ENCODE results near the gene MAFG. TPM values are rescaled to one million over a fixed set of nuclear protein-coding genes. Genes with fewer than 3 reads are reported as not detected.
A peak's percentile ranks its signal among the peaks of the same experiment; 100 is the strongest.

Gene MAFG
- total RNA-seq, 2 experiments from 2014 or later: 15.8 to 20.2 TPM

DNA sequence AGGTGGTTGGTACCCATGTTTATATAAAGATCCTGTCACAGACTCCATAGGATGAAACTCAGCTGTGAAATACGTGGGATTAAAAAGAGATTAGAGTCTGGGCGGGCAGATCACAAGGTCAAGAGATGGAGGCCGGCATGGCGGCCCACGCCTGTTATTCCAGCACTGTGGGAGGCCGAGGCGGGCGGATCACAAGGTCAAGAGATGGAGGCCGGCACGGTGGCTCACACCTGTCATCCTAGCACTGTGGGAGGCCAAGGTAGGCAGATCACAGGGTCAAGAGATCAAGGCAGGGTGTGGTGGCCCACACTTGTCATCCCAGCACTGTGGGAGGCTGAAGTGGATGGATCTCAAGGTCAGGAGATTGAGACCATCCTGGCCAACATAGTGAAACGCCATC lies 32.1 kb downstream of the MAFG start:
- ChIA-PET CTCF (no interaction called here), POLR2A (no interaction called here)
- Mint-ChIP-seq H3K27ac (no peak overlapping the region), H3K4me1 (peaks cover 7% of the 10 kb centered on the region), H3K4me3 (no peak overlapping the region), H3K27me3 (no peaks in the 10 kb centered on the region), H3K36me3 (ENCODE audit: low read depth) (peaks cover 24% of the 10 kb centered on the region), H3K9me3 (no peaks in the 10 kb centered on the region)
- no peak for DNase-seq

DNA sequence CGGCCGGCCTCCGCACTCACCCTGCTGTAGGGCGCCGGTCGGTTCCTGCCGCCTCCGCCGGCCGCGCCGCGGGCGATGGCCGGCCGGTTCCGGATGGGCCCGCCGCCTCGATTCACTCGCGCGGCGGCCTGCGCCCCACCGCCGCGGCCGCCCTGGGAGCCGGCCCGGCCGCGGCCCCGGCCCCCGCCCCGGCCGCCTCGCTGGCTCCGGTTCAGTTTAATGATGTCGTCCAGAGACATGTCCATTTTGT lies 36.3 kb downstream of the MAFG start:
- H3K9me3 Mint-ChIP-seq: no peaks in the 10 kb centered on the region
- H3K4me3 Mint-ChIP-seq: peak overlapping the region; percentile 96
- ChIA-PET CTCF (no interaction called here), POLR2A (no interaction called here)
- DNase-seq: no peak
- H3K27ac Mint-ChIP-seq: peak overlapping the region; percentile 99
- peaks cover 30% of the 10 kb centered on the region for H3K4me1 Mint-ChIP-seq
- H3K27me3 Mint-ChIP-seq: no peaks in the 10 kb centered on the region
- H3K36me3 Mint-ChIP-seq (ENCODE audit: low read depth): peaks cover 47% of the 10 kb centered on the region

DNA sequence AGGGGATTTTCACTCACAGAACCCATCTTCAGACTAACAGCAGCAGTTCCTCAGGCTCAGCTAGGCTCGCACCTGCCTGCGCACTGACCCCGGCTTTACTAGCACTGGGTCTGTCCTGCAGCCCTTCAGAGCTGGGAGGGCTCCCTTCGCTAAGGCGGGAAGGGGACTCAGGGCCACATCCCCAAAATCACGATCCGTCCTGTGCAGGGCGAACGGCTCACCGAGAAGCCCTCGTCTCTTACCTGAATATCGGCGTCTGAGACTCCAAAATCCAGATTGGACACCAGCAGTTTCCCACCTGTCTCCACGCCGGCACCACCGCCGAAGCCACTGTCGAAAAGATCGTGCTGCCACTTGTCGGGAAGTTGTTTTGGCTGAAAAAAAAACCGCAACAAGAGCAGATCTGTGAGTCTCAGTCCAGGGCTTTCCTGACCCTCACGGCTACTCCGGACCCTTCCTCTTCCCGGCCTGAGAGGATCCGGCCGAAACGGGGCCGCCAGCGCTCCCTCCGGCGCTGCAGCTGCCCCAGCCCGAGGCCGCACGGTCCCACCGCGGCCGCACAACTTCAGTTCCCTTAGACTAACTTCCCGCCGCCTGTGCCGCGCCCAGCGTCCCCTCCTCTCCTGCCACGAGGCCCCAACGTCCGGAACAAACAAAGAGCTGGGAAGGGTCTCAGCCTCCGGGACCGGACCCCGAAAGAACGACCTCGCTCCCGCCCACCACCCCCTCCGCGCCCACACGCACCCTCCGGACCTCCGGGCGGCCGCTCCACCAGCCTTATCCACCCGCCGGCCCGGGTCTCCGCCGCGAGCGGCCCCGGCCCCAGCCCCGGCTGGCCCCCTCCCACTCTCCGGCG lies 36.9 kb downstream of the MAFG start:
- Mint-ChIP-seq H3K9me3 (no peaks in the 10 kb centered on the region), H3K27ac (peak overlapping the region; percentile 99), H3K27me3 (no peaks in the 10 kb centered on the region), H3K36me3 (ENCODE audit: low read depth) (peaks cover 50% of the 10 kb centered on the region), H3K4me1 (peaks cover 31% of the 10 kb centered on the region), H3K4me3 (peak overlapping the region; percentile 89)
- ChIA-PET CTCF (no interaction called here), POLR2A (no interaction called here)
- DNase-seq: peak; percentile 43

GRCh38 chr17:81889602-81890001 lies 37.9 kb downstream of the MAFG start:
- CTCF ChIA-PET: no interaction called here
- Mint-ChIP-seq H3K27ac (peak overlapping the region; percentile 58), H3K9me3 (no peaks in the 10 kb centered on the region), H3K27me3 (no peaks in the 10 kb centered on the region), H3K4me1 (peaks cover 36% of the 10 kb centered on the region), H3K4me3 (peak overlapping the region; percentile 89), H3K36me3 (ENCODE audit: low read depth) (peaks cover 55% of the 10 kb centered on the region)
- POLR2A ChIA-PET: no interaction called here
- no peak for DNase-seq

GRCh38 chr17:81888988-81889595 lies 38.4 kb downstream of the MAFG start:
- H3K4me1 Mint-ChIP-seq: peaks cover 36% of the 10 kb centered on the region
- H3K27ac Mint-ChIP-seq: peak overlapping the region; percentile 58
- H3K27me3 Mint-ChIP-seq: no peaks in the 10 kb centered on the region
- CTCF ChIA-PET: interaction anchor here (1.1 kb wide), 1 partner anchor 19 kb away, joined by 3 read pairs; no protein-coding TSS in a partner anchor
- H3K36me3 Mint-ChIP-seq (ENCODE audit: low read depth): peaks cover 60% of the 10 kb centered on the region
- peak overlapping the region; percentile 58 for H3K4me3 Mint-ChIP-seq
- POLR2A ChIA-PET: no interaction called here
- H3K9me3 Mint-ChIP-seq: no peaks in the 10 kb centered on the region
- no peak for DNase-seq

DNA sequence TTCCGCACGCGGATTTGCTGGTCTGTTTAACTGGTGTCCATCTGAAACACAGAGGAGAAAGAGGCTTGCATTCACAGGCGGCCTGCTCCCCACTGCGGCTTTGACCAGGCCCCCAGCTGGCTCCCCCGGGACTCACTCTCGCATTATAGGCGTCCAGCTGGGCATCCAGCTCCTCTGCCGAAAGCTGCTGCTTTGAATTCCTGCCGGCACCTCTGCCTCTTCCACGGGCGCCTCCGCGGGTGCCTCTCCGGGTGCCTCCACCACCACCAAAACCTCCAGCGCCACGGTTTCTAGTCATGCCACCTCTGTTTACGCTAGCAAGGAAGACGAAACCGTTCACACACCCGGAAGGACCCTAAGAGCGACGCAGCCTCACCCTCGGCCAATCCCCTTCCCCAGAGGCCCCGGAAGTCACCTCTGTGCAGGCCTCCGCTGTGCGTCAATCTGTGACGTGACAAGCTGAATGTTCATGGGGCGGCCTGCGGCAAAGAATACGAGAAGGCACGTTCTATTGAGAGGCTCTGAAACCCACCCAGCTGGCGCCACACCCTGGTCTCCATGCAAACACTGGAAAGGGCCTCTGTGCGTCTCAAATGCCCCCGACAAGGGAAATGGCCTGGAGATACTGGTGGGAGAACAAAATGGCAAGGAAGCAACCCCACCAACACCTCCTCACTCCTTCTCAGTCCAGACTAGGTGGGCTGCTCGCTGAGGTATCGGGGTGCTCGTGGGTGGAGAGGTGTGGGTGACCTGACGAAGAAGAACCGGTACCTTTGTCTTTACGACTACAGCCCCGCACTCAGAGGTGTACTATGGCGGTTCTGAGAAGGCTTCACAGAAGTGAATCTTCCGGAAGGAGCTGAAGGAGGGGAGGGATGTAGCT lies 39.2 kb downstream of the MAFG start:
- ChIA-PET POLR2A (no interaction called here), CTCF (interaction anchor here (1.1 kb wide), 1 partner anchor 20 kb away, joined by 3 read pairs; no protein-coding TSS in a partner anchor)
- H3K27me3 Mint-ChIP-seq: no peaks in the 10 kb centered on the region
- H3K9me3 Mint-ChIP-seq: no peaks in the 10 kb centered on the region
- peaks cover 60% of the 10 kb centered on the region for H3K36me3 Mint-ChIP-seq (ENCODE audit: low read depth)
- no peak for DNase-seq
- H3K4me3 Mint-ChIP-seq: peak overlapping the region; percentile 57
- H3K27ac Mint-ChIP-seq: peak overlapping the region; percentile 58
- peaks cover 36% of the 10 kb centered on the region for H3K4me1 Mint-ChIP-seq

DNA sequence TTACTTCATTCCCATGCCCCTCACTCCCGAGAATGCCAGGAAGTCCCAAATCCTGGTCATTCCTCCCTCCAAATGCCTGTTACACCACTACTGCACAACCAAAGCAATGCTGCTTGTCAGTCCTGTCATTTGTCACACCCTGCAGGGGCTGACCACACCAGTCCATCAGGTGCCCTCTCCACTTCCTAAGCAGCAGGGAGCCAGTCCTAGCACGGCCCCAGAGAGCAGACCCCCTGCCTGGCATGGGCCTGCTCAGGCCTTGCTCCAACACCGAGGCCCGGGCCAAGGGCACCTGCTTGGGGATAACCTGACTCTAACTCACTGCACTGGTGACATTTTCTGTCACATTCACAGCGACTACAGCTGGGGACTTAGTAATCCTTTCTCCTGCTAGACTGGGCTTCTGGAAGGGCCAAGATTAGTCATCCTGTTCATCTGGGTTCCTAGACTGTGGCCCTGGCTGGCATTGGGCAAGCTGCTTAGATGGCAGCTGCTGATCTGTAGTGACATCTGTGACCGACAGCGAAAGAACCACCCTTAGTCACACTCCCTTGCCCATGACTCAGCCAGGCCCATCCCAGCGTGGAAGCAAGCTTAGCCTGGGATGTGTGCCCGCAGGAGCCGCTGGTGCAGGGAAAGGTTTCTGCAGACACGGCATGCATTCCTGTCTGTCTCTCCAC lies 41.5 kb downstream of the MAFG start:
- ChIA-PET POLR2A (no interaction called here), CTCF (interaction anchor here (1.0 to 2.4 kb wide), 3 partner anchors 12 to 27 kb away, joined by 3 to 7 read pairs (median 3); no protein-coding TSS in a partner anchor)
- Mint-ChIP-seq H3K27ac (no peak overlapping the region), H3K36me3 (ENCODE audit: low read depth) (peaks cover 66% of the 10 kb centered on the region), H3K4me1 (peaks cover 31% of the 10 kb centered on the region), H3K9me3 (no peaks in the 10 kb centered on the region), H3K27me3 (no peaks in the 10 kb centered on the region), H3K4me3 (no peak overlapping the region)
- DNase-seq: no peak

GRCh38 chr17:81885454-81885853 lies 42.1 kb downstream of the MAFG start:
- POLR2A ChIA-PET: no interaction called here
- H3K27ac Mint-ChIP-seq: peak overlapping the region; percentile 14
- H3K9me3 Mint-ChIP-seq: no peaks in the 10 kb centered on the region
- H3K36me3 Mint-ChIP-seq (ENCODE audit: low read depth): peaks cover 64% of the 10 kb centered on the region
- H3K4me3 Mint-ChIP-seq: no peak overlapping the region
- CTCF ChIA-PET: interaction anchor here (2.4 kb wide), 1 partner anchor 16 kb away, joined by 7 read pairs; no protein-coding TSS in a partner anchor
- no peaks in the 10 kb centered on the region for H3K27me3 Mint-ChIP-seq
- H3K4me1 Mint-ChIP-seq: peaks cover 30% of the 10 kb centered on the region
- DNase-seq: no peak

DNA sequence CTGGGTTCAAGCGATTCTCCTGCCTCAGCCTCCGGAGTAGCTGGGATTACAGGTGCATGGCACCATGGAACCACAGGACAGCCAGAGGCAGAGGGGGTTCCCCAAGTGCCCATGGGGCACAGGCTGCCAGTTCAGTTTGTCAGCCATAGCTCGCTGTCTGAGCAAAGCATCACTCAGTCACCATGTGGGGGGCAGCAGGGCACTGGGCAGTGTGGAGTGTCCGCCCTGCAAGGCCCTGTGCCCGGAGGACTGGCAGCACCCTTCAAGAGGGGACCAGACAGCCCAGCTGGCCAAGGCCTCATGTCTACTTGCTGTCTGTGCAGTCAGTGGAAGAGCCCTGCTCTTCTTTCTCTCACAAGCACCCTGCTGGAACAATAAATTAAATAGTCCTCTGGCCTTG lies 42.6 kb downstream of the MAFG start:
- ChIA-PET CTCF (interaction anchor here (2.4 kb wide), 1 partner anchor 16 kb away, joined by 7 read pairs; no protein-coding TSS in a partner anchor), POLR2A (no interaction called here)
- Mint-ChIP-seq H3K9me3 (no peaks in the 10 kb centered on the region), H3K36me3 (ENCODE audit: low read depth) (peaks cover 59% of the 10 kb centered on the region), H3K4me1 (peaks cover 25% of the 10 kb centered on the region), H3K27me3 (no peaks in the 10 kb centered on the region), H3K27ac (no peak overlapping the region), H3K4me3 (no peak overlapping the region)
- no peak for DNase-seq

- ChIA-PET POLR2A (no interaction called here), CTCF (no interaction called here)
- Mint-ChIP-seq H3K27ac (no peak overlapping the region), H3K36me3 (ENCODE audit: low read depth) (peaks cover 61% of the 10 kb centered on the region), H3K4me3 (no peak overlapping the region), H3K27me3 (no peaks in the 10 kb centered on the region), H3K9me3 (no peaks in the 10 kb centered on the region), H3K4me1 (peaks cover 23% of the 10 kb centered on the region)
- no peak for DNase-seq
Measured at GRCh38 chr17:81884520-81884919, 43.0 kb downstream of the MAFG start.

DNA sequence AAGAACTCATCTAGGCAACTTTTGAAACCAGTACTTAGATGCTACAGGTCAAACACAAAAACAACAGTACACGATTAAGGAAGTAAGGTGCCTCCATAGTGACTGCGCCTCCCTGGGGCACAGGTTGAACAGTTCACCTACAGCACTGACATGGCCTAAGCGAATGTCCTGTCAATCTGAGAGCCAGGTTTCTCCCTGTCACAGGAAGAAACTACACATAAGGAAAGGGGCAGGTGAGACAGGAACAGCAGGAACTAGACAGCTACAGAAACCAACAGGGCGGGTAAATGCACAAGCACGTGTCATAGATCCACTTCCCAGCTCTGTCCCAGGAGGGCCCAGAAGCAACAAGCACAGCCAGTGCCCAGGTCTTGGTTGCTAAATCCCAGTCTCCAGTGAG lies 48.4 kb downstream of the MAFG start:
- no peak for DNase-seq
- Mint-ChIP-seq H3K27ac (no peak overlapping the region), H3K36me3 (ENCODE audit: low read depth) (peaks cover 36% of the 10 kb centered on the region), H3K9me3 (no peaks in the 10 kb centered on the region), H3K4me3 (no peak overlapping the region), H3K27me3 (no peaks in the 10 kb centered on the region), H3K4me1 (peaks cover 6% of the 10 kb centered on the region)
- ChIA-PET CTCF (interaction anchor here (0.5 to 1.1 kb wide), 2 partner anchors 14 to 21 kb away, joined by 3 to 5 read pairs; no protein-coding TSS in a partner anchor), POLR2A (no interaction called here)

DNA sequence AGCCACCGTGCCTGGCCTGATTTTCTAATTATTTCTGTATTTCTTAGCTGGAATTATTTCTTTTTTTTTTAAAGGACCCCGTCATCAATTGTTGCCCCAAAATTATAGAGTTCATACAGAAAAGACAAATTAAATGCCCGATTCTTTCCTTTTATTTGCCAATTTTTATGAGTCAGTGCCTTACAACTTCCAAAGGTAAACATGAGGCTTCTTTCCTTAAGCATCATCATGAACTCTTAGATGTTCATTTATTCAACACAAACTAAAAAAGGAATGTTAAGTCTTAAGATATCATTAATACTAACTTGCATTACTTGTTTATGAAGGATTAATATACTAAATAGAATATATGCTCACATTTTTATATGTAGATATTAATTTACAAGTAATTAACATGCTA lies 49.2 kb downstream of the MAFG start:
- ChIA-PET POLR2A (no interaction called here), CTCF (interaction anchor here (0.5 kb wide), 1 partner anchor 18 kb away, joined by 3 read pairs; no protein-coding TSS in a partner anchor)
- peaks cover 11% of the 10 kb centered on the region for H3K4me1 Mint-ChIP-seq
- no peak overlapping the region for H3K4me3 Mint-ChIP-seq
- peaks cover 34% of the 10 kb centered on the region for H3K36me3 Mint-ChIP-seq (ENCODE audit: low read depth)
- no peaks in the 10 kb centered on the region for H3K9me3 Mint-ChIP-seq
- H3K27me3 Mint-ChIP-seq: no peaks in the 10 kb centered on the region
- no peak overlapping the region for H3K27ac Mint-ChIP-seq
- DNase-seq: no peak
